Forelimb muscle (tissue), 1 donor: ENCODE data around the gene SLBP. TPM values are rescaled to one million over a fixed set of nuclear protein-coding genes. Genes with fewer than 3 reads are reported as not detected.

Experiments
- DNase-seq: peaks from one replicate; pipeline ENCODE4 v3.0.0-alpha.2; 2013; ENCODE audit warnings: low read depth
- polyA plus RNA-seq: library from polyadenylated mRNA; unstranded; fragments of 120-200 nt; gene quantifications from one replicate; pipeline ENCODE4 v1.2.1, GENCODE V29; 2013; ENCODE audit not compliant: insufficient read length

Gene SLBP
- polyA plus RNA-seq, 1 donor: 32.2 TPM

GRCh38 chr4:1749370-1749769 is 37.3 kb upstream of the SLBP start:
- DNase-seq: no peak

- DNase-seq: no peak
Measured at GRCh38 chr4:1748465-1748995, 36.4 kb upstream of the SLBP start.

- no peak for DNase-seq
Measured at GRCh38 chr4:1747603-1747967, 35.5 kb upstream of the SLBP start.

GRCh38 chr4:1746919-1747602 is 34.9 kb upstream of the SLBP start:
- no peak for DNase-seq

- no peak for DNase-seq
Measured at GRCh38 chr4:1746265-1746691, 34.2 kb upstream of the SLBP start.

GRCh38 chr4:1745697-1746096 is 33.6 kb upstream of the SLBP start:
- DNase-seq: no peak

GRCh38 chr4:1745165-1745564 is 33.0 kb upstream of the SLBP start:
- no peak for DNase-seq

- DNase-seq: no peak
Measured at GRCh38 chr4:1744552-1744951, 32.4 kb upstream of the SLBP start.

- DNase-seq: no peak
Measured at GRCh38 chr4:1743975-1744374, 31.9 kb upstream of the SLBP start.

GRCh38 chr4:1743551-1743950 is 31.4 kb upstream of the SLBP start:
- DNase-seq: no peak

GRCh38 chr4:1741208-1741607 is 29.1 kb upstream of the SLBP start:
- DNase-seq: no peak

- DNase-seq: no peak
Measured at GRCh38 chr4:1740021-1740545, 28.0 kb upstream of the SLBP start.

GRCh38 chr4:1739358-1739757 is 27.2 kb upstream of the SLBP start:
- DNase-seq: no peak

GRCh38 chr4:1738410-1738809 is 26.3 kb upstream of the SLBP start:
- DNase-seq: no peak

GRCh38 chr4:1737666-1738065 is 25.5 kb upstream of the SLBP start:
- DNase-seq: no peak

- no peak for DNase-seq
Measured at GRCh38 chr4:1736812-1737211, 24.7 kb upstream of the SLBP start.

- DNase-seq: no peak
Measured at GRCh38 chr4:1735215-1735614, 23.1 kb upstream of the SLBP start.

- no peak for DNase-seq
Measured at GRCh38 chr4:1732911-1733310, 20.8 kb upstream of the SLBP start.

- DNase-seq: no peak
Measured at GRCh38 chr4:1731180-1731579, 19.1 kb upstream of the SLBP start.

- no peak for DNase-seq
Measured at GRCh38 chr4:1730532-1731135, 18.5 kb upstream of the SLBP start.

GRCh38 chr4:1728061-1728980 is 16.2 kb upstream of the SLBP start:
- no peak for DNase-seq
